HEK293 (cell line): Measurements from ENCODE around the gene FRMD5.

Experiments
- CTCF ChIP-seq: fragments of 450-650 bp; formaldehyde crosslinking; IDR thresholded peaks from 2 replicates; pipeline ENCODE4 v1.5.1; 2016; ENCODE audit warnings: missing biosample characterization, missing genetic modification characterization
- GFI1B ChIP-seq: fragments of 450-650 bp; formaldehyde crosslinking; IDR thresholded peaks from 2 replicates; pipeline ENCODE4 v1.5.1; 2016; ENCODE audit warnings: missing biosample characterization, missing genetic modification characterization
- KLF8 ChIP-seq: fragments of 450-650 bp; formaldehyde crosslinking; IDR thresholded peaks from 2 replicates; pipeline ENCODE4 v1.5.1; 2016; ENCODE audit warnings: missing biosample characterization, missing genetic modification characterization
- SETDB1 ChIP-seq: IDR thresholded peaks from one replicate; pipeline ENCODE4 v1.6.1; 2017; ENCODE audit warnings: mild to moderate bottlenecking, low read length, moderate library complexity, mixed read lengths; ENCODE audit not compliant: insufficient read length
- SP3 ChIP-seq: fragments of 450-650 bp; formaldehyde crosslinking; IDR thresholded peaks from 2 replicates; pipeline ENCODE4 v1.5.1; 2016; ENCODE audit warnings: missing biosample characterization, missing genetic modification characterization
- TRIM28 ChIP-seq: IDR thresholded peaks from 2 replicates; pipeline ENCODE4 v1.6.1; 2011; ENCODE audit warnings: low read length, control low read depth, borderline replicate concordance
- YY1 ChIP-seq: fragments of 450-650 bp; formaldehyde crosslinking; IDR thresholded peaks from 2 replicates; pipeline ENCODE4 v1.5.1; 2018; ENCODE audit warnings: missing biosample characterization, missing genetic modification characterization
- ZEB2 ChIP-seq: fragments of 450-650 bp; formaldehyde crosslinking; IDR thresholded peaks from 2 replicates; pipeline ENCODE4 v1.5.1; 2016; ENCODE audit warnings: missing biosample characterization, missing genetic modification characterization
- ZFP41 ChIP-seq: fragments of 450-650 bp; formaldehyde crosslinking; IDR thresholded peaks from 2 replicates; pipeline ENCODE4 v1.5.1; 2016; ENCODE audit warnings: missing biosample characterization, missing genetic modification characterization, borderline replicate concordance
- ZNF133 ChIP-seq: fragments of 450-650 bp; formaldehyde crosslinking; IDR thresholded peaks from 2 replicates; pipeline ENCODE4 v1.5.1; 2016; ENCODE audit warnings: missing biosample characterization, missing genetic modification characterization
- ZNF16 ChIP-seq: fragments of 450-650 bp; formaldehyde crosslinking; IDR thresholded peaks from 2 replicates; pipeline ENCODE4 v1.5.1; 2016; ENCODE audit warnings: low read depth, missing biosample characterization, missing genetic modification characterization
- ZNF223 ChIP-seq: fragments of 450-650 bp; formaldehyde crosslinking; IDR thresholded peaks from 2 replicates; pipeline ENCODE4 v1.5.1; 2016; ENCODE audit warnings: missing biosample characterization, missing genetic modification characterization
- ZNF266 ChIP-seq: fragments of 450-650 bp; formaldehyde crosslinking; IDR thresholded peaks from 2 replicates; pipeline ENCODE4 v1.5.1; 2016; ENCODE audit warnings: missing biosample characterization, missing genetic modification characterization, low read depth
- ZNF311 ChIP-seq: fragments of 450-650 bp; formaldehyde crosslinking; IDR thresholded peaks from 2 replicates; pipeline ENCODE4 v1.5.1; 2017; ENCODE audit warnings: missing biosample characterization, missing genetic modification characterization, borderline replicate concordance
- ZNF324 ChIP-seq: fragments of 450-650 bp; formaldehyde crosslinking; IDR thresholded peaks from 2 replicates; pipeline ENCODE4 v1.5.1; 2016; ENCODE audit warnings: missing biosample characterization, missing genetic modification characterization
- ZNF335 ChIP-seq: fragments of 450-650 bp; formaldehyde crosslinking; conservative IDR thresholded peaks from 2 replicates; pipeline ENCODE4 v1.5.1; 2016; ENCODE audit warnings: missing biosample characterization, missing genetic modification characterization
- ZNF341 ChIP-seq: fragments of 450-650 bp; formaldehyde crosslinking; IDR thresholded peaks from 2 replicates; pipeline ENCODE4; 2016; ENCODE audit warnings: low read depth, missing biosample characterization, missing genetic modification characterization
- ZNF473 ChIP-seq: fragments of 450-650 bp; formaldehyde crosslinking; IDR thresholded peaks from 2 replicates; pipeline ENCODE4 v1.5.1; 2017; ENCODE audit warnings: missing biosample characterization, missing genetic modification characterization
- ZNF513 ChIP-seq: fragments of 450-650 bp; IDR thresholded peaks from 2 replicates; pipeline ENCODE4 v1.5.1; 2018; ENCODE audit warnings: missing biosample characterization, missing genetic modification characterization
- ZNF692 ChIP-seq: fragments of 450-650 bp; formaldehyde crosslinking; IDR thresholded peaks from 2 replicates; pipeline ENCODE4 v1.5.1; 2016; ENCODE audit warnings: missing biosample characterization, missing genetic modification characterization
- ZNF76 ChIP-seq: fragments of 450-650 bp; formaldehyde crosslinking; IDR thresholded peaks from 2 replicates; pipeline ENCODE4; 2016; ENCODE audit warnings: low read depth, missing biosample characterization, missing genetic modification characterization, borderline replicate concordance
- ZNF777 ChIP-seq: fragments of 450-650 bp; formaldehyde crosslinking; IDR thresholded peaks from 2 replicates; pipeline ENCODE4 v1.5.1; 2017; ENCODE audit warnings: missing biosample characterization, missing genetic modification characterization, borderline replicate concordance
- ZNF785 ChIP-seq: fragments of 450-650 bp; formaldehyde crosslinking; IDR thresholded peaks from 2 replicates; pipeline ENCODE4 v1.5.1; 2016; ENCODE audit warnings: missing biosample characterization, missing genetic modification characterization
- ZSCAN30 ChIP-seq: fragments of 450-650 bp; IDR thresholded peaks from 2 replicates; pipeline ENCODE4 v1.5.1; 2018; ENCODE audit warnings: missing biosample characterization, mild to moderate bottlenecking, missing genetic modification characterization, moderate library complexity
- TF ChIP-seq, protein P1 (sequence below): fragments of 450-650 bp; formaldehyde crosslinking; IDR thresholded peaks from 2 replicates; pipeline ENCODE4 v1.5.1; 2016; ENCODE audit warnings: missing biosample characterization, missing genetic modification characterization
- TF ChIP-seq, protein P2 (sequence below): fragments of 450-650 bp; formaldehyde crosslinking; IDR thresholded peaks from 2 replicates; pipeline ENCODE4; 2016; ENCODE audit warnings: missing biosample characterization, missing genetic modification characterization
- TF ChIP-seq, protein P3 (sequence below): fragments of 450-650 bp; formaldehyde crosslinking; conservative IDR thresholded peaks from 2 replicates; pipeline ENCODE4 v1.5.1; 2016; ENCODE audit warnings: low read depth, missing biosample characterization, missing genetic modification characterization

The FRMD5 gene

GRCh38 chr15:43824302-43825246, 370.5 kb downstream of the FRMD5 start, which contains the start of gene MFAP1 (continued):
- peak; percentile 28; the same call in 1 of the 2 replicates for TF ChIP-seq ZSCAN30 (tag by site-specific recombination)
- TF ChIP-seq GFI1B (tag by site-specific recombination) = no peak
- TF ChIP-seq ZNF133 (tag by site-specific recombination) = no peak
- no peak for TF ChIP-seq ZFP41 (tag by site-specific recombination)
- no peak for TF ChIP-seq KLF8 (tag by site-specific recombination)
- 0 out of 2 replicates have a peak, but pooled peaks have one; percentile 61 for TF ChIP-seq ZEB2
- TF ChIP-seq ZNF266 (tag by site-specific recombination) = no peak
- peak; percentile 89 for TF ChIP-seq ZNF335
- TF ChIP-seq SP3 = peak; percentile 28; the same call in 1 of the 2 replicates
- TF ChIP-seq ZNF324 (tag by site-specific recombination) = 0 out of 2 replicates have a peak, but pooled peaks have one; percentile 12
- TF ChIP-seq, protein P1, sequence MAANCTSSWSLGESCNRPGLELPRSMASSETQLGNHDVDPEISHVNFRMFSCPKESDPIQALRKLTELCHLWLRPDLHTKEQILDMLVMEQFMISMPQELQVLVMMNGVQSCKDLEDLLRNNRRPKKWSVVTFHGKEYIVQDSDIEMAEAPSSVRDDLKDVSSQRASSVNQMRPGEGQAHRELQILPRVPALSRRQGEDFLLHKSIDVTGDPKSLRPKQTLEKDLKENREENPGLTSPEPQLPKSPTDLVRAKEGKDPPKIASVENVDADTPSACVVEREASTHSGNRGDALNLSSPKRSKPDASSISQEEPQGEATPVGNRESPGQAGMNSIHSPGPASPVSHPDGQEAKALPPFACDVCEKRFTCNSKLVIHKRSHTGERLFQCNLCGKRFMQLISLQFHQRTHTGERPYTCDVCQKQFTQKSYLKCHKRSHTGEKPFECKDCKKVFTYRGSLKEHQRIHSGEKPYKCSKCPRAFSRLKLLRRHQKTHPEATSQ (tag by site-specific recombination) = no peak; the same call in 1 of the 2 replicates
- TF ChIP-seq ZNF777 (tag by site-specific recombination) = no peak
- no peak for TF ChIP-seq ZNF473 (tag by site-specific recombination)
- no peak for TF ChIP-seq ZNF16 (tag by site-specific recombination)
- no peak for TF ChIP-seq CTCF (tag by site-specific recombination)
- TF ChIP-seq TRIM28 = peak; percentile 18; the same call in 1 of the 2 replicates
- peak; percentile 91 for TF ChIP-seq ZNF76 (tag by site-specific recombination)
- no peak for TF ChIP-seq ZNF513 (tag by site-specific recombination)
- no peak for TF ChIP-seq ZNF223 (tag by site-specific recombination)
- TF ChIP-seq, protein P2, sequence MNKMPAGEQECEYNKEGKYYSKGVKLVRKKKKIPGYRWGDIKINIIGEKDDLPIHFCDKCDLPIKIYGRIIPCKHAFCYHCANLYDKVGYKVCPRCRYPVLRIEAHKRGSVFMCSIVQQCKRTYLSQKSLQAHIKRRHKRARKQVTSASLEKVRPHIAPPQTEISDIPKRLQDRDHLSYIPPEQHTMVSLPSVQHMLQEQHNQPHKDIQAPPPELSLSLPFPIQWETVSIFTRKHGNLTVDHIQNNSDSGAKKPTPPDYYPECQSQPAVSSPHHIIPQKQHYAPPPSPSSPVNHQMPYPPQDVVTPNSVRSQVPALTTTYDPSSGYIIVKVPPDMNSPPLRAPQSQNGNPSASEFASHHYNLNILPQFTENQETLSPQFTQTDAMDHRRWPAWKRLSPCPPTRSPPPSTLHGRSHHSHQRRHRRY (tag by site-specific recombination) = no peak
- TF ChIP-seq ZNF311 (tag by site-specific recombination) = no peak
- peak; percentile 45; the same call in 1 of the 2 replicates for TF ChIP-seq ZNF692
- TF ChIP-seq YY1 (tag by site-specific recombination) = peak; percentile 27; the same call in 1 of the 2 replicates
- no peak for TF ChIP-seq ZNF341 (tag by site-specific recombination)
- TF ChIP-seq ZNF785 (tag by site-specific recombination) = no peak
- TF ChIP-seq, protein P3, sequence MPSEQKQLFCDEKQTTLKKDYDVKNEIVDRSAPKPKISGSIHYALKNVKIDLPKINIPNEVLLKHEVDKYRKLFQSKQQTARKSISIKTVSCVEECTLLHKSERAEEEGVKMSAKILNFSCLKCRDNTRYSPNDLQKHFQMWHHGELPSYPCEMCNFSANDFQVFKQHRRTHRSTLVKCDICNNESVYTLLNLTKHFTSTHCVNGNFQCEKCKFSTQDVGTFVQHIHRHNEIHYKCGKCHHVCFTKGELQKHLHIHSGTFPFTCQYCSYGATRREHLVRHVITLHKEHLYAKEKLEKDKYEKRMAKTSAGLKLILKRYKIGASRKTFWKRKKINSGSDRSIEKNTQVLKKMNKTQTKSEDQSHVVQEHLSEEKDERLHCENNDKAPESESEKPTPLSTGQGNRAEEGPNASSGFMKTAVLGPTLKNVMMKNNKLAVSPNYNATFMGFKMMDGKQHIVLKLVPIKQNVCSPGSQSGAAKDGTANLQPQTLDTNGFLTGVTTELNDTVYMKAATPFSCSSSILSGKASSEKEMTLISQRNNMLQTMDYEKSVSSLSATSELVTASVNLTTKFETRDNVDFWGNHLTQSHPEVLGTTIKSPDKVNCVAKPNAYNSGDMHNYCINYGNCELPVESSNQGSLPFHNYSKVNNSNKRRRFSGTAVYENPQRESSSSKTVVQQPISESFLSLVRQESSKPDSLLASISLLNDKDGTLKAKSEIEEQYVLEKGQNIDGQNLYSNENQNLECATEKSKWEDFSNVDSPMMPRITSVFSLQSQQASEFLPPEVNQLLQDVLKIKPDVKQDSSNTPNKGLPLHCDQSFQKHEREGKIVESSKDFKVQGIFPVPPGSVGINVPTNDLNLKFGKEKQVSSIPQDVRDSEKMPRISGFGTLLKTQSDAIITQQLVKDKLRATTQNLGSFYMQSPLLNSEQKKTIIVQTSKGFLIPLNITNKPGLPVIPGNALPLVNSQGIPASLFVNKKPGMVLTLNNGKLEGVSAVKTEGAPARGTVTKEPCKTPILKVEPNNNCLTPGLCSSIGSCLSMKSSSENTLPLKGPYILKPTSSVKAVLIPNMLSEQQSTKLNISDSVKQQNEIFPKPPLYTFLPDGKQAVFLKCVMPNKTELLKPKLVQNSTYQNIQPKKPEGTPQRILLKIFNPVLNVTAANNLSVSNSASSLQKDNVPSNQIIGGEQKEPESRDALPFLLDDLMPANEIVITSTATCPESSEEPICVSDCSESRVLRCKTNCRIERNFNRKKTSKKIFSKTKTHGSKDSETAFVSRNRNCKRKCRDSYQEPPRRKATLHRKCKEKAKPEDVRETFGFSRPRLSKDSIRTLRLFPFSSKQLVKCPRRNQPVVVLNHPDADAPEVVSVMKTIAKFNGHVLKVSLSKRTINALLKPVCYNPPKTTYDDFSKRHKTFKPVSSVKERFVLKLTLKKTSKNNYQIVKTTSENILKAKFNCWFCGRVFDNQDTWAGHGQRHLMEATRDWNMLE (tag by site-specific recombination) = peak; percentile 81
- peak; percentile 26 for TF ChIP-seq SETDB1
